Posterior vena cava (tissue), 2 donors: ENCODE data around the gene CYBRD1. TPM values are rescaled to one million over a fixed set of nuclear protein-coding genes. Genes with fewer than 3 reads are reported as not detected.
"Not testable (repeated sequence)": the region's sequence is repeated elsewhere in the genome, so short reads cannot be mapped to it uniquely, and the experiment has no call there.

Experiments used
- DNase-seq: peaks from one replicate; pipeline ENCODE4 v3.0.0-alpha.2; 2020; ENCODE audit warnings: low spot score
- intact Hi-C, 2 donors: fragments of 100-400 bp; cut with DNase I; formaldehyde crosslinking; loops; one replicate each; pipeline versions ENCODE4 v1.14.1 to v1.14.2; 2022 to 2023
- total RNA-seq, 2 donors: library from RNA; stranded (reverse); fragmentation: NEBNext Ultra II Directional; extraction: Animal tissue kit (Norgen Biotek cat#: 25700); gene quantifications; one replicate each; pipeline ENCODE4 v1.2.1, GENCODE V29; 2021
- donor health status: DM: yes; HTN: yes; CAD: no.
- donor health status: DM: yes; HTN: yes; CAD: no.

Gene CYBRD1
- total RNA-seq, 2 donors from 2014 or later: 212 to 296 TPM

DNA sequence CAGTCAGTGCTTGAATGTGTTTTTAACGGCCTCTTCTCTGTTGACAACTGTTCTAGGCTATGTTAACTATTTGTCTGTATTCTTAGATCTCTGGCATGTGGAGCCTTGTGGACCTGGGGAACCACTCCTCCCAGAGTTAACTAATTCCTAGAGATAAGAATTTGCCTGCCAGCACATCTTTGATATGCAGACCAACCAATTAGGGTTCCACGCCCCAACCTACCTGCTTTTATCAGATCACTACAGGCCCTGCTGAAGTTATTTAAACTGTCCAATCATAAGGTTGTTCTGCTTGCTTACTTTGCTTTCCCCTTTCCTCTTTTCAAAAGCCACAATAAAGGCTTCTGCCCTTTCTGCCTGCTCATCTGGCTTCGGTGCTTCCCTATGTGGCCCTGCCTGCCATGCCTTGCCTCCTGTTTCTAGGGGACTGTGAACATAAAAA is 8.5 kb upstream of the CYBRD1 start:
- intact Hi-C loops: no loop called here
- DNase-seq: no peak

DNA sequence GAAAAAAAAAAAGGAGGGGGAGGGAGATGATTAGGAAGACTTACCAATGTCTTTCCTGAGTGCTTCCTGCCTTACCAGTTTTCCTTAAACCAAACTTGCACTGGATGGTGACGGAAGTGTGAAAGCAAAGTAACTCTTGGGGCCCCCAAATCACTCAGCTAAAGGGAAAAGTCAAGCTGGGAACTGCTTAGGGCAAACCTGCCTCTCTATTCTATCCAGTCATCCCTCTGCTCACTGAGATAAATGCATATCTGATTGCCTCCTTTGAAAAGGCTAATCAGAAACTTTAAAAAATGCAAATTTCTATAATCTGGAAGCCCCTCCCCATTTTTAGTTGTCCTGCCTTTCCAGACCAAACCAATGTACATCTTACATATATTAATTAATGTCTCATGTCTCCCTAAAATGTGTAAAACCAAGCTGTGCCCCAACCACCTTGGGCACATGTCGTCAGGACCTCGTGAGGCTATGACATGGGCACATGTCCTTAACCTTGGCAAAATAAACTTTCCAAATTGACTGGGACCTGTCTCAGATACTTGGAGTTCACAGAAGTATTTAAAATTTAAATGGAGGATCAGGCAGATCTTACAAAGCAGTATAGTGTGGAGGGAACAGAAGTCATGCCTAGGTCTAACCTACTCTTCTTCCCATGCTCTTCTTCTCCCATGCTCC is 7.2 kb upstream of the CYBRD1 start:
- intact Hi-C loops: no loop called here
- no peak for DNase-seq

DNA sequence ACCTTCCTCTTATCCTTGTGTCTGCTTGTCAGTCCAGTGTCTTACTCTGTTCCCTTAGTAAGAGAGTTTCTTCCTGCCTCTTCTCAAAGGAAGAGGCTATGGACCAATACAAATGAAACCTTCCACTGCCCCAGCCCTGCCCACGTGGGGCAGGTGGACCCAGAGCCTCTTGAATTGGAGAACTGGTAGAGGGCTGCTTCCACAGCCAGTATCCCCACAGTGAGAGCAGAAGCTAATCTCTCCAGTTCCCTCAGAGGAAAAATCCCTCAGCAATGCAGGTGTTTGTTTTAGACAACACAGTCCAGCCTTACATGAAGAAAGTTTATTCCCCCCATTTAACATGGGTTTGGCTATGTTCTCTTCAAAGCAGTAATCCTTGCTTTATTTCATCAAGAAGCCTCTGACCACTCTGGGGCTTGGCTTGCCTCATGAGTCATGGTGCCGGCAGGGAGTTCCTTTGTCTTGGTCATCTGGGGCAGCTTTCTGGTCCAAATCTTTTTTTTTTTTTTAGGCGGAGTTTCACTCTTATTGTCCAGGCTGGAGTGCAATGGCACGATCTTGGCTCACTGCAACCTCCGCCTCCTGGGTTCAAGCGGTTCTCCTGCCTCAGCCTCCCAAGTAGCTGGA is 6.5 kb upstream of the CYBRD1 start:
- intact Hi-C loops: no loop called here
- peak; percentile 82 for DNase-seq

DNA sequence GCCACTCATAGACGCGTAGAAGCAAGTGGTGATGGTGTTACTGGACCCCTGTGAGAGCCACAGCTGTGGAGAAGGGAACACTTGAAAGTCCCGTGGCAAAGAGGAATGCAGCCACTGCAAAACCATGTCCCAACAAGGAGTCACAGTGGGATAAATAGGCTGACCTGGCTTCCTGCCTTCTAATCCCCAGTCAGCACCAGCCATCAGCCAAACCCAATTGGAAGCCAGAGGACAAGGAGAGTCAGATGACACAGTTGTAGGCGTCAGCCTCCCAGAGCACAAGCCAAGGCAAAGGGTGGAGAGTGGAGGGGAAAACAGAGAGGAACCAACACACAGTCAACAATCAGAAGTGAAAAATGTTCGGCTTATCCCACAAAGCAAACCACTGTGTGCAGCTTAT is 5.5 kb upstream of the CYBRD1 start:
- intact Hi-C loops: no loop called here
- DNase-seq: no peak

DNA sequence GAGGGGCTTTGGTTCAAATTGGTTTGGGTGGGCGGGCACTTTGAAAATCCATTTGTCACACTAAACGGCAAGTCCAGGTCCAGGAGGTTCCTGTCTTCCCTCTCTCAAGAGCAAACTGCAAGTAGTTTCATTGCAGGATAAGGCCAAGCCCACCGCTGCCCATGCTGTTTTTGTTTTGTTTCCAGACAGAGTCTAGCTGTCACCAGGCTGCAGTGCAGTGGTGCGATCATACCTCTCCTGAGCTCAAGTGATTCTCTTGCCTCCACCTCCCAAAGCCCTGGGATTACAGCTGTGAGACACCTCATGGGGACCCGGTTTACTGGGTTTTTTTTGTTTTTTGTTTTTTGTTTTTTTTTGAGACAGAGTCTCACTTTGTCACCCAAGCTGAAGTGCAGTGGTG is 1.8 kb upstream of the CYBRD1 start:
- intact Hi-C loops: no loop called here
- DNase-seq: no peak

DNA sequence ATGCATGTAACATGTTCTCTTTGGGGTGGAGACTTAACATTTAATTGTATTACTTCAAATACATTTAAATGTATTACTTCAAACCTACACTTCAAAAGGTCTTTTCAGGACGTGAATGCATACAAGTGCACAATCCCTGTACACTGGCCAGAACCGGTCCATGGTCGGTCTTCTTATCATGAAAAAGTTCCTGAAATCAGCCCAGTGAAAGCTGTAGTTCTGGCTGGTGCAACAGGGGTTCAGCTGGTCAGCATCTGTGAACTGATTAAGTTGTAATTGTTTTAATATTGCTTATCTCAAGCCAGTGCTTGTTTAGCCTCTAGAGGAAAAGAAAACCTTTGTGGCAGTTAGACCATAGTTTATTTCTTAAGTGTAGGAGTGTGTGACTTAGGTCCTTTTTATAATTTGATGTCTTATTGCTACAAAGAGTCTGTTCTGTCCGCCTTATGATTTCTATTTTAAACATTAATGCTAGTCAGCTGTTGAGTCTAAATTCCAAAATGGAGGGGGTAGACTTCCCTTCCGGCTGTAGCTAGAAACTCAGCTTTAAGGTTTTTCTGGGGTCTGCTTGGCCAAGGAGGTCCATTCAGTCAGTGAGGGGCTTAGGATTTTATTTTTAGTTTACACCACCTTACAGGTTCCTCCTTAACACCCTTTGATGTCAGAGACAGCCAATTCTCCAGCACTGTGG is 768 bp upstream of the CYBRD1 start:
- no peak for DNase-seq
- intact Hi-C loops: no loop called here

DNA sequence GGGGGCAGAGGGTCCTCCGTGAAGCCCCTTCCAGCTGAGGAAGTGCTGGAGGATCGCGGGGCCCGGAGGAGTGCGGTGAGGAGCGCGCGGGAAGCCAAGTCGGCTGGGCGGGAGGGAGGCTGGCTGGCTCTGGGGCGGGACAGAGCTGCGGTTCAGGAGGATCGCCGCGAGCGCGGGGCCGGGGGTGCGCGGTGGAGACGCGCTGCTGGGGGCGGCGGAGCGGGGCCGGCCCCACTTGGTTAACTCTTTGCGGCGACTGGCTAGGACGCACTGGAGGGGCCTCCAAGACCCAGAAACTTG is 464 bp downstream of the CYBRD1 start:
- peak; percentile 86 for DNase-seq
- intact Hi-C loops: no loop called here

DNA sequence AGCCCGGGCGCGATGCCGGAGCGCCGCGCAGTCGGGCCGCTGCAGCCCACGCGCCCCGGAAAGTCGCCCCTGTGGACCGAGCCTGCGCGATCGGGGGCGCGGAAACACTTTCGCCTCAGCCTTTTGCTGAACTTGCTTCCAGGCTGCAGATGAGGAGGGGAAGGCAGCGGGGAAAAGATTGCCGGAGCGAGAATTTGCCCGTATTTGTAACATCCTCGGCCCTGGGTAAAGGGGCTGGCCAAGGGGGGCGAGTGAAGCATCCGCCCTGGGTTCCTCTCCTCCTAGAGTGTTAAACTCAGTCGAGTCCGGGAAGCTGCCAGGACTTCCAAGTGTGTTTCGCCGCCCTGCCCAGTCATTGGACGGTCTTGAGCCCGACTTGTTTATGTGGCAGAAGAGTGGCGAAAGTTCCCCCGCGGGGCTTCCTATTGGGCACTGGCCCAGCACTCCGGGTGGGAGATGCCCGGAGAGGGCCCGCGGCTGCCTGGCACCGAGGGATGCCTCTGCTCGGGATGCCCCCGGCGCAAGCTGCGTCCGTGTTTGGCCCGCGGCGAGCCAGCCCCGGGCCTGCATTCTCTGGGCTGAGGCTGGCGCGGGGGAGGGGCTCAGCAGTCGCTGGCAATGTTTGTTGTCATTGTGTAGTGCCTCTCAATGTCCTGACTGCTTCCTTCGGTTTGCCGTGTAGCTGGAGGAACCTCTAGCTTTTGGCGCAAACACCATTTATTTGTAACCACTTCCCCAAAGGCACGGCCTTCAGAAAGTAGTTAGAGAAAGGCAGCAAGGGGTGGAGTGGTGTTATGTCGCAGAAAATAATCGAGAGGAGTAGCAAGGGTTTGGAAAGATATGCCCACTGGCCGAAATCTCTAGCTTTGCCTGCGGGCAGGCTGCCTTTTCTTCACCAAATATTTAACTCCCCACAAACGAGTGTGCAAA is 1.1 kb downstream of the CYBRD1 start:
- intact Hi-C loops: no loop called here
- DNase-seq: peak; percentile 93

DNA sequence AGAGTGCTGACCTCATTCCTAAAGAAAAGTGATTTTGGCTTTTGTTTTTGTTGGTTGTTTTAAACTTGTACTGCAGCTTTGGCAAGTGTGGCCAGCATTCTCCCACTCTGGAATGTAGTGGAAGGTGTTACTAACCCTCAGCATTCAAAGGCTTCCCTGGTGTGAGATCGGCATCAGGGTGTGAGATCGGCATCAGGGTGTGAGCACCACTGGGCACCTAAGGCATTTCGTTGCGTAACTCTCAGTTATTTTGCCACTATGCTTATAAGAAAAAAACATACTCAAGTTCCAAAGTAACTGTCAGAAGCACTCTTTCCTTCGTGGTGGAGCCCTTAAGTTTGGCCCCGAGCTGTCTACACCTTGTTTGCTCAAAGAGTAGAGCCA is 1.7 kb downstream of the CYBRD1 start:
- intact Hi-C loops: no loop called here
- no peak for DNase-seq

DNA sequence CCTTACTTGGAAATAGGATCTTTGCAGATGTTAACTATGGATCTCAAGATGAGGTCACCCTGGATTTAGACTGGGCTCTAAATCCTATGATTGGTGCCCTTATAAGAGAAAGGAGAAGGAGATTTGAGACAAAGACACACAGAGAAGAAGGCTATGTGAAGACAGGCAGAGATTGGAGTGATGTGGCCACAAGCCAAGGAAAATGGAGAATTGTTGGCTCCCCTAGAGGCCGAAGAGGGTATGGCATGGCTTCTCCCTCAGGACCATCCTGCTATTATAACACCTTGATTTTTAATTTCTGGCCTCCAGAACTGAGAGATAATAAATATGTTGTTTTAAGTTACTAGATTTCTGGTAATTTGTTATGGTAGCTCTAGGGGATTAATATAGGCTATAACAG is 7.6 kb downstream of the CYBRD1 start:
- intact Hi-C loops: no loop called here
- DNase-seq: no peak

DNA sequence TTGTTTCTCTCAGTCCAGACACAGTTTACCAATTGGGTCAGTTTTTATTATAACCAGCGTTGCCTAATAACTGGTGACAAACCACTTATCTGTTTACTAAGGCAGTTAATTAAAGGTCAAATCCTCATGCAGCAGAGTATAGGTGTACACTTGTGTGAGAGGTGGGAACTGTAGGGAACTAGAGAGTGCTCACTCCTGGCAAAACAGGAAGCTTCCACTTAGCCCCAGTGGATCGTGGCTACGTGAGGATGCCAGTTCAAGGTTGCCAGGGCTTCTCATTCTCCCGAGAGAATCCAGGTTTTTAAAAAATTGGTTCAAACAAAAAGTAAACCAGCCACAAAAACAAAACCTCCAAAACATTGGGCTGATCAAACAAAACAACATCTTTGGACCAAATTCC is 8.1 kb downstream of the CYBRD1 start:
- no peak for DNase-seq
- intact Hi-C loops: no loop called here

DNA sequence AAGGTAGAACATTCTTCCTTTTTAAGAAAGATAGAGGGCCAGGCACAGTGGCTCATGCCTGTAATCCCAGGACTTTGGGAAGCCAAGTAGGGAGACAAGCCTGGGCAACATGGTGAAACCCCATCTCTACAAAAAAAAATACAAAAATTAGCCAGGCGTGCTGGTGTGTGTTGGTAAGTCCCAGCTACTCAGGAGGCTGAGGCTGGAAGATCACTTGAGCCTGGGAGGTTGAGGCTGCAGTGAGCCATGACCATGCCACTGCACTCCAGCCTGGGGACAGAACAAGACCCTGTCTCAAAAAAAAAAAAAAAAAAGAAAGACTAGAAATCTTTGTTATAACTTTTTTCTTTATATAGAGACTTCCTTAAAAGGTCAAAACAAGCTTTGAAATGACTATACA is 8.6 kb downstream of the CYBRD1 start:
- intact Hi-C loops, DNase-seq: not testable (repeated sequence)

DNA sequence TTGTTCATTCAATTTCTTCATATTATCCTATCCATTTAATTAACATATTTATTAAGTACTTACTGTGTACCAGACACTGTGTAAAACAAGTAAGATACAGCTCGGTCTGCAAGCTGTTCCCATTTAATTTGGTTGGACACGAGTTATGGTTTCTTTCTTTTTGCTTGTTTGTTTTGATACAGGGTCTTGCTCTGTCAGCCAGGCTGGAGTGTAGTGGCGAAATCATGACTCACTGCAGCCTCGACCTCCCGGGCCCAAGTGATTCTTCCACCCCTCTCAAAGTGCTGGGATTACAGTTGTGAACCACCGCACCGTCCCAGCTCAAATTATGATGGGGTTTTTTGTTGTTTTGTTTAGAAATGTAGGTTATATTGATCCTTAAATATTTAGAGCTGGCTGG is 9.0 kb downstream of the CYBRD1 start:
- peak; percentile 83 for DNase-seq
- intact Hi-C loops: no loop called here

DNA sequence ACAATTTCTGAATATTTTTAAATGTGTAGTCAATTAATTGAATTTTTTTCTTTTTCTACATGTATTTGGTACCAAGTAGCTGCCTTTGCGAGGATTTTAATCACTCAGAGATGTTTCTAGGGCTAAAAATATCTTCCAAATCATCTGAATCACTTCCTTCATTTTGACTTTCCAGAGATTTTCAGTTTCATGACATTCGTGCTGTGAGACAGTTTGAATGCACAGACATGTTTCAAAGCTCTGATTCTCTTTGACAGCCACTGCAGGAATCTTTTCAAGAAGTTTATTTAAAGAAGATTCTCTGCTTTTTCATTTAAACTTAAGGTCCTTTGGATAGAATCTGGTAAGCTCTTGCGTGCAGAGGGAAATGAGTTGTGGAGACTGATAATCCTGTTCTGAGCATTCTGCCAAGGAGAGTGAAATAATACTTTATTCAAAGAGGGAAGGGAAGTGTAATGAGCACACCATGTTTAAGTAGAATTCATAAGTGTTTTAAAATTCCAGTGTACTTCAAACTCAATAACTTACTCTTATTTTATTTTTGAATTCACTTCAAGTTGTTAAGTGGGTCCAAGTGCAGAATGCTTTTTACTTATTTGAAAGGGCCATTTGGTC is 9.7 kb downstream of the CYBRD1 start:
- DNase-seq: no peak
- intact Hi-C loops: no loop called here

DNA sequence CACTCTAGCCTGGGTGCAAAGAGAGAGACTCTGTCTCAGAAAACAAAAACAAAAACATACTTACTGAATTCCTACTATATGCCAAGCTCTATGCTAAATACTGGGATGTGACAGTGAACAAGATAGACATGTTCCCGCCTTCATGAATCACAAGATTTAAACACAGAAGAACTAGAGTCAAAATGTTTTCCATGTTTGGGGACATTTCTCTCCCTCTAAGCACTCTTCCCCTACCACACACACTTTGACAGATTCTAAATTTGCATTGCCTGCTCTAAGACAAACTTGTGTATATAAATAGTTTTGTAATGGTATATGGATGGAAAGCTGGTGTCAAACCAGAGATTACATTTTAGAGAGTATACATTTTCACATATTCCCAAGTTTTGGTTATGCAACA is 11.1 kb downstream of the CYBRD1 start:
- intact Hi-C loops: no loop called here
- no peak for DNase-seq

DNA sequence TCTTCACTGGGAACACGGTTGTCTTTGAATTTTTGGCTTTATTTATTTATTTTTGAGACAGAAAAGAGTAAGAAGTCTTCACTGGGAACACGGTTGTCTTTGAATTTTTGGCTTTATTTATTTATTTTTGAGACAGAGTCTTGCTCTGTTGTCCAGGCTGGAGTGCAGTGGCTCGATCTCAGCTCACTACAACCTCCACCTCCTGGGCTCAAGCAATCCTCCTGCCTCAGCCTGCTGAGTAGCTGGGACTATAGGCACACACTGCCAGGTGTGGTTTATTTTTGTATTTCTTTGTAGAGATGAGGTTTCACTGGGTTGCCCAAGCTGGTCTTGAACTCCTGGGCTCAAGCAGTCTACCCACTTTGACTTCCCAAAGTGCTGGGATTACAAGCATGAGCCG is 13.3 kb downstream of the CYBRD1 start:
- intact Hi-C loops, DNase-seq: not testable (repeated sequence)

DNA sequence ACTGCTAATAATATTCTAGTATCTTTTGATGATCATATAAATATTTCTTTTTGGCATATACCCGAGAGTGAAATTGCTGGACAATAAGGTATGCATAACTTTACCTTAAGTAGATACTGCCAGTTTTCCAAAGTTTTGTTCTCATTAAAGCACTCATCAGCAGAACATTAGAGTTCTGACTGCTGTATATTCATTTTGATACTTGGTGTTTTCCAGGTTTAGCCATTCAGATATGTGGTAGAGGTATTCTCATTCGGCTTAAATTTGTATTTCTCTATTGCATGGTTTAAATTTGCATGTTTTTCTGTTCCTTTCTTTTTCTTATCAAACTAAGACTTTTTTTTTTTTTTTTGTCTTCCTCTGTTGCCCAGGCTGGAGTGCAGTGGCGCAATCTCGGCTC is 18.2 kb downstream of the CYBRD1 start:
- intact Hi-C loops: no loop called here
- DNase-seq: no peak

DNA sequence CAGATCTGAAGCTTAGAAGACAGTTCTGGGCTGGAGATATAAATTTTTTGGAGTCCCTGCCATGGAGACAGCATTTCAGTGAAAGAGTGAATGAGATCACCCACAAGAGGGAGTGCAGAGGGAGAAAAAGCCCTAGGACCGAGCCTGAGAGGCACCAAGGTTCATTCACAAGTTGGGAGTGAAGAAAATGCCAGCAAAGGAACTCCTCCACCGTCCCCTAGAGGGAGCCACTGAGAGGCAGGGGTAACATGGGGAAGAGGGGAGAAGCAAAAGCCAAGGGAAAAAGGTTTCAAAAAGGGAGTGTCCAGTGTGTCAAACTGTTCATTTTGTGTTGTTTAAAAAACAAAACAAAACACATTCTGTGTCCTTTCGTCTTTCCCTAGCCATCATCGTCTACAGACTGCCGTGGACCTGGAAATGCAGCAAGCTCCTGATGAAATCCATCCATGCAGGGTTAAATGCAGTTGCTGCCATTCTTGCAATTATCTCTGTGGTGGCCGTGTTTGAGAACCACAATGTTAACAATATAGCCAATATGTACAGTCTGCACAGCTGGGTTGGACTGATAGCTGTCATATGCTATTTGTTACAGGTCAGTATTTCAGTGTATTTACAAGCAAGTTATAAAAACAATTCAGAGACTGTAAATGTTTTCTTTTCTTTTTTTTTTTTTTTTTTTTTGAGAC is 19.1 kb downstream of the CYBRD1 start:
- no peak for DNase-seq
- intact Hi-C loops: no loop called here

DNA sequence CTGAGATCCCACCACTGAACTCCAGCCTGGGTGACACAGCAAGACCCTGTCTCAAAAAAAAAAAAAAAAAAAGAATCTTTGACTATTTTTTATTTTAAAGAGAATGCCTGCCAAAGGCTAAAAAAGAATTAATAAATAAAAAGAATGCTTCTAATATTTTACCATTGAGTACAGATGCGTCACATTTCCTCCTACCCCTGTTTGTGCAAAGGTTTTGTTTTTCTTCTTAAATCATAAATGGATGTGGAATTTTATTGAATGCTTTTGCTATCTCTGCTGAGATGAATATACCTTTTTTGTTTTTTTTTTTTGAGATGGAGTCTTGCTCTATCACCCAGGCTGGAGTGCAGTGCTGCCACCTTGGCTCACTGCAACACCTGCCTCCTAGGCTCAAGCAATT is 22.8 kb downstream of the CYBRD1 start:
- no peak for DNase-seq
- intact Hi-C loops: no loop called here
